IMR-90 (cell line): ENCODE measurements around the gene TRIM44. TPM values are rescaled to one million over a fixed set of nuclear protein-coding genes. Genes with fewer than 3 reads are reported as not detected.

Experiments
- ATAC-seq: fragments of 200-7000 bp; cut with Tn5 transposase; 2 replicates; pipeline ENCODE4 v1.9.1; 2020; ENCODE audit warnings: low read depth, mild to moderate bottlenecking, moderate library complexity
- BruUV-seq: library from RNA; stranded (reverse); fragments of 400-500 nt; replicated peaks from 2 replicates; lab custom pipeline; 2021; lab: Mats Ljungman, UMichigan
- CTCF ChIA-PET: fragments of 300-600 bp; formaldehyde crosslinking; extraction: SDS; loops from one replicate; lab custom pipeline; 2021; ENCODE audit warnings: antibody characterized with exemption; lab: Yijun Ruan, JAX
- POLR2A ChIA-PET: fragments of 300-600 bp; sonication (Branson Sonifier 250); formaldehyde crosslinking; loops from one replicate; lab custom pipeline; 2022; ENCODE audit warnings: antibody characterized with exemption; ENCODE audit not compliant: unreplicated experiment; lab: Charles Lee
- DNase-seq: peaks from one replicate; pipeline ENCODE4 v3.0.0; 2013
- H2AFZ ChIP-seq: replicated peaks from 2 replicates; pipeline ENCODE3; 2013; ENCODE audit warnings: low read length, mild to moderate bottlenecking; ENCODE audit not compliant: poor library complexity
- H2AK5ac ChIP-seq: 2 replicates; pipeline ENCODE4 v1.6.1; 2013; ENCODE audit warnings: low read depth, low read length, inconsistent platforms
- H2AK9ac ChIP-seq: replicated peaks from 2 replicates; pipeline ENCODE3; 2013; ENCODE audit warnings: mild to moderate bottlenecking, low read depth, low read length, moderate library complexity; ENCODE audit not compliant: poor library complexity
- H2BK120ac ChIP-seq: 2 replicates; pipeline ENCODE4 v1.6.1; 2013; ENCODE audit warnings: low read depth, low read length, inconsistent platforms
- H2BK15ac ChIP-seq: 3 replicates; pipeline ENCODE4 v1.6.1; 2013; ENCODE audit warnings: low read depth, low read length, inconsistent platforms
- H2BK20ac ChIP-seq: 2 replicates; pipeline ENCODE4 v1.6.1; 2013; ENCODE audit warnings: low read depth, mild to moderate bottlenecking, inconsistent platforms, low read length, moderate library complexity
- H2BK5ac ChIP-seq: 2 replicates; pipeline ENCODE4 v1.6.1; 2013; ENCODE audit warnings: mild to moderate bottlenecking, low read depth, low read length, inconsistent platforms; ENCODE audit not compliant: poor library complexity, severe bottlenecking
- H3K14ac ChIP-seq: replicated peaks from 2 replicates; pipeline ENCODE4 v1.6.1; 2013; ENCODE audit warnings: low read depth, low read length, inconsistent platforms
- H3K18ac ChIP-seq: 2 replicates; pipeline ENCODE4 v1.6.1; 2013; ENCODE audit warnings: low read depth, low read length, control low read depth
- H3K23ac ChIP-seq: 2 replicates; pipeline ENCODE4 v1.6.1; 2013; ENCODE audit warnings: low read depth, low read length, inconsistent platforms
- H3K27ac ChIP-seq: 2 replicates; pipeline ENCODE4 v1.5.1; 2013; ENCODE audit warnings: mild to moderate bottlenecking, control low read depth, low read length; ENCODE audit not compliant: insufficient read depth
- H3K27me3 ChIP-seq: 2 replicates; pipeline ENCODE4 v1.6.1; 2013; ENCODE audit warnings: low read length; ENCODE audit not compliant: control insufficient read depth, insufficient read depth
- H3K36me3 ChIP-seq: 2 replicates; pipeline ENCODE4 v1.6.1; 2013; ENCODE audit warnings: low read length, mixed read lengths; ENCODE audit not compliant: control insufficient read depth, insufficient read depth
- H3K4ac ChIP-seq: 2 replicates; pipeline ENCODE4 v1.6.1; 2013; ENCODE audit warnings: low read depth, low read length, inconsistent platforms
- H3K4me1 ChIP-seq: 2 replicates; pipeline ENCODE4 v1.6.1; 2013; ENCODE audit warnings: low read length, mixed read lengths; ENCODE audit not compliant: control insufficient read depth, insufficient read depth
- H3K4me2 ChIP-seq: 2 replicates; pipeline ENCODE4 v1.6.1; 2013; ENCODE audit warnings: low read depth, mild to moderate bottlenecking, control low read depth, low read length, moderate library complexity
- H3K4me3 ChIP-seq: 2 replicates; pipeline ENCODE4 v1.5.1; 2013; ENCODE audit warnings: low read depth, mild to moderate bottlenecking, control low read depth, low read length, moderate library complexity; ENCODE audit not compliant: insufficient read depth
- H3K56ac ChIP-seq: 2 replicates; pipeline ENCODE4 v1.6.1; 2013; ENCODE audit warnings: low read length, inconsistent platforms; ENCODE audit not compliant: insufficient read depth; ENCODE audit errors: extremely low read depth
- H3K79me1 ChIP-seq, 2 experiments: 2 replicates each; pipeline ENCODE4 v1.6.1; 2013; ENCODE audit warnings: low read length in 2 of 2, inconsistent platforms in 1 of 2, low read depth in 1 of 2
- H3K9ac ChIP-seq: 2 replicates; pipeline ENCODE4 v1.6.1; 2013; ENCODE audit warnings: low read depth, low read length, control low read depth
- H3K9me1 ChIP-seq: 2 replicates; pipeline ENCODE4 v1.6.1; 2013; ENCODE audit warnings: low read length, inconsistent platforms; ENCODE audit not compliant: insufficient read depth
- H3K9me3 ChIP-seq: 2 replicates; pipeline ENCODE4 v1.6.1; 2013; ENCODE audit warnings: low read length; ENCODE audit not compliant: control insufficient read depth, insufficient read depth
- H4K20me1 ChIP-seq: 2 replicates; pipeline ENCODE4 v1.6.1; 2013; ENCODE audit warnings: low read length, inconsistent platforms; ENCODE audit not compliant: insufficient read depth
- H4K5ac ChIP-seq: 2 replicates; pipeline ENCODE4 v1.6.1; 2013; ENCODE audit warnings: mild to moderate bottlenecking, low read depth, low read length, control low read depth
- H4K8ac ChIP-seq, 2 experiments: 2 replicates each; pipeline ENCODE4 v1.6.1; 2013; ENCODE audit warnings: low read depth in 2 of 2, low read length in 2 of 2, control low read depth in 1 of 2, inconsistent platforms in 1 of 2
- H4K91ac ChIP-seq: 2 replicates; pipeline ENCODE4 v1.6.1; 2013; ENCODE audit warnings: low read depth, low read length, inconsistent platforms; ENCODE audit not compliant: insufficient read depth
- BHLHE40 ChIP-seq: fragments of 150-350 bp; IDR thresholded peaks from 2 replicates; pipeline ENCODE4 v1.6.1; 2016; ENCODE audit warnings: mild to moderate bottlenecking, low read depth, low read length
- CEBPB ChIP-seq: IDR thresholded peaks from 2 replicates; pipeline ENCODE4 v1.6.1; 2012; ENCODE audit warnings: low read depth, low read length, improper control_type of control experiment
- CHD1 ChIP-seq: IDR thresholded peaks from 2 replicates; pipeline ENCODE4 v1.6.1; 2012; ENCODE audit warnings: low read depth, low read length, improper control_type of control experiment
- FOS ChIP-seq: fragments of 150-350 bp; IDR thresholded peaks from 2 replicates; pipeline ENCODE4 v1.6.1; 2016; ENCODE audit warnings: low read depth, low read length
- MAFK ChIP-seq: IDR thresholded peaks from 2 replicates; pipeline ENCODE4 v1.6.1; 2012; ENCODE audit warnings: low read depth, low read length, improper control_type of control experiment
- MAZ ChIP-seq: IDR thresholded peaks from 2 replicates; pipeline ENCODE4 v1.6.1; 2012; ENCODE audit warnings: low read depth, mild to moderate bottlenecking, low read length, improper control_type of control experiment, moderate library complexity, borderline replicate concordance
- MXI1 ChIP-seq: IDR thresholded peaks from 2 replicates; pipeline ENCODE4 v1.6.1; 2012; ENCODE audit warnings: low read depth, mild to moderate bottlenecking, low read length, moderate library complexity, borderline replicate concordance
- NFE2L2 ChIP-seq: fragments of 150-350 bp; IDR thresholded peaks from 2 replicates; pipeline ENCODE4 v1.6.1; 2016; ENCODE audit warnings: low read depth, mild to moderate bottlenecking, low read length
- POLR2A ChIP-seq: IDR thresholded peaks from 2 replicates; pipeline ENCODE4 v1.6.1; 2012; ENCODE audit warnings: mild to moderate bottlenecking, low read depth, low read length
- RCOR1 ChIP-seq: IDR thresholded peaks from 2 replicates; pipeline ENCODE4 v1.6.1; 2012; ENCODE audit warnings: mild to moderate bottlenecking, low read length, improper control_type of control experiment; ENCODE audit not compliant: insufficient replicate concordance
- RFX5 ChIP-seq: IDR thresholded peaks from 2 replicates; pipeline ENCODE4 v1.8.0; 2012; ENCODE audit warnings: low read depth, mild to moderate bottlenecking, low read length, moderate library complexity
- SMC3 ChIP-seq: fragments of 150-350 bp; IDR thresholded peaks from 2 replicates; pipeline ENCODE4 v1.6.1; 2016; ENCODE audit warnings: low read depth, mild to moderate bottlenecking, antibody characterized with exemption, low read length, moderate library complexity
- WGBS, 2 experiments: methylation state at CpG; one replicate each; pipeline versions ENCODE4 v1.1.5 to v1.1.7; 2013; ENCODE audit warnings: missing lambda C conversion rate in 2 of 2; ENCODE audit not compliant: insufficient read length in 1 of 2; ENCODE audit errors: extremely low coverage in 2 of 2; 5-methylcytosine and 5-hydroxymethylcytosine counted together
- dilution Hi-C: fragments of 300-500 bp; cut with HindIII; formaldehyde crosslinking; loops from one replicate; pipeline ENCODE4 v1.14.3; 2018; ENCODE audit warnings: low sequenced_read_pairs; ENCODE audit not compliant: unreplicated experiment
- in situ Hi-C: fragments of 300-500 bp; cut with MboI; formaldehyde crosslinking; loops from 3 replicates; pipeline ENCODE4 v1.14.3; 2019; ENCODE audit warnings: low sequenced_read_pairs, inconsistent platforms, mixed read lengths
- intact Hi-C: fragments of 100-400 bp; cut with micrococcal nuclease; formaldehyde crosslinking; loops from 2 replicates; pipeline ENCODE4 v1.10.0; 2022
- polyA plus RNA-seq, 3 experiments: library from polyadenylated mRNA; depleted of rRNA; stranded (reverse); fragments of >200 nt; gene quantifications; 2 replicates each; pipeline ENCODE4 v1.2.3, GENCODE V29; 2012; ENCODE audit warnings: low replicate concordance in 1 of 3
- total RNA-seq: library from RNA; depleted of rRNA; stranded (reverse); fragments of >200 nt; gene quantifications from 2 replicates; pipeline ENCODE4 v1.2.3, GENCODE V29; 2012
- TF ChIP-seq, protein P1 (sequence below): fragments of 150-350 bp; IDR thresholded peaks from 2 replicates; pipeline ENCODE4 v1.6.1; 2016; ENCODE audit warnings: low read depth, mild to moderate bottlenecking, low read length, moderate library complexity, borderline replicate concordance
- TF ChIP-seq, protein P2 (sequence below): fragments of 150-350 bp; IDR thresholded peaks from 2 replicates; pipeline ENCODE4 v1.6.1; 2017; ENCODE audit warnings: mild to moderate bottlenecking, antibody characterized with exemption, low read length, low read depth

TRIM44 gene
- total and polyA plus RNA-seq, 2 of the 4 experiments (the other 2 are of a cell fraction), result 50.7 to 104 TPM

DNA sequence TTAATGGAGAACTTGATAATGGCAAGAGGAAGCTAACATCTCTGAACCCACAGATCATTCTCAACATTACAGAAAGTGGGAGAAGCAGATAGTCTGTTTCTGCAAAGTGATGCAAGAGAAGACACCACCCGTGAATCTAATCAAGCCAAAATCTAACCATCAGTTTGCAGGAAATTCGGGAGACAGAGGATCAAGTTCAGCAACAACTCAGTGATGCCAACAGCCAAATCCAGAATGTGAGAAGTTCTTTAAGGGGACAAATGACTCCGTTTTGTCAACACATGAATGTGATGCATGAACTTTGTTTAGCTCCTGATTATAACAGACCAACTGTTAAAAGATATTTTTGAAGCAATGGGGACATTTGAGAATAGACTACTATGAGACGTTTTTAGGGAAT, 186.0 kb downstream of the TRIM44 start:
- POLR2A ChIA-PET, result no interaction called here
- peaks cover 40% of the 10 kb centered on the region for H3K27me3 ChIP-seq

More for the DNA sequence above, 186.0 kb downstream of the TRIM44 start:
- ATAC-seq (no peak), DNase-seq (no peak)
- H2AFZ ChIP-seq, result no peak overlapping the region
- H3K23ac ChIP-seq, result no peak overlapping the region
- dilution Hi-C loops (no loop called here), in situ Hi-C loops (no loop called here), intact Hi-C loops (loop anchor here (5.0 kb wide), 1 partner anchor 74 kb away; no protein-coding TSS in a partner anchor)
- no peak overlapping the region for H2BK120ac ChIP-seq
- H4K8ac ChIP-seq, result no peak overlapping the region
- no peak overlapping the region for H4K91ac ChIP-seq
- CTCF ChIA-PET, result interaction anchor here (0.7 kb wide), 1 partner anchor 131 kb away, joined by 3 read pairs; no protein-coding TSS in a partner anchor
- no peak overlapping the region for H3K4ac ChIP-seq
- H3K14ac ChIP-seq, result no peak overlapping the region
- H3K9me1 ChIP-seq, result no peaks in the 10 kb centered on the region
- no peaks in the 10 kb centered on the region for H3K9me3 ChIP-seq
- no peaks in the 10 kb centered on the region for H4K20me1 ChIP-seq
- BruUV-seq, result no TSS peak
- H3K9ac ChIP-seq, result no peak overlapping the region
- no peak for TF ChIP-seq MAZ
- TF ChIP-seq SMC3, result no peak
- TF ChIP-seq, protein P1, sequence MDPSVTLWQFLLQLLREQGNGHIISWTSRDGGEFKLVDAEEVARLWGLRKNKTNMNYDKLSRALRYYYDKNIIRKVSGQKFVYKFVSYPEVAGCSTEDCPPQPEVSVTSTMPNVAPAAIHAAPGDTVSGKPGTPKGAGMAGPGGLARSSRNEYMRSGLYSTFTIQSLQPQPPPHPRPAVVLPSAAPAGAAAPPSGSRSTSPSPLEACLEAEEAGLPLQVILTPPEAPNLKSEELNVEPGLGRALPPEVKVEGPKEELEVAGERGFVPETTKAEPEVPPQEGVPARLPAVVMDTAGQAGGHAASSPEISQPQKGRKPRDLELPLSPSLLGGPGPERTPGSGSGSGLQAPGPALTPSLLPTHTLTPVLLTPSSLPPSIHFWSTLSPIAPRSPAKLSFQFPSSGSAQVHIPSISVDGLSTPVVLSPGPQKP, result no peak
- no peak for TF ChIP-seq POLR2A
- TF ChIP-seq BHLHE40, result no peak
- no peak for TF ChIP-seq MAFK
- TF ChIP-seq NFE2L2, result no peak
- TF ChIP-seq CEBPB, result no peak
- TF ChIP-seq MXI1, result no peak
- no peak for TF ChIP-seq CHD1
- no peak for TF ChIP-seq RFX5
- TF ChIP-seq RCOR1, result no peak
- TF ChIP-seq, protein P2, sequence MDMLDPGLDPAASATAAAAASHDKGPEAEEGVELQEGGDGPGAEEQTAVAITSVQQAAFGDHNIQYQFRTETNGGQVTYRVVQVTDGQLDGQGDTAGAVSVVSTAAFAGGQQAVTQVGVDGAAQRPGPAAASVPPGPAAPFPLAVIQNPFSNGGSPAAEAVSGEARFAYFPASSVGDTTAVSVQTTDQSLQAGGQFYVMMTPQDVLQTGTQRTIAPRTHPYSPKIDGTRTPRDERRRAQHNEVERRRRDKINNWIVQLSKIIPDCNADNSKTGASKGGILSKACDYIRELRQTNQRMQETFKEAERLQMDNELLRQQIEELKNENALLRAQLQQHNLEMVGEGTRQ, result no peak
- TF ChIP-seq FOS, result no peak
- H3K79me1 ChIP-seq, result no peaks in the 10 kb centered on the region
- no peak overlapping the region for H2BK15ac ChIP-seq
- H3K27ac ChIP-seq, result no peak overlapping the region
- no peaks in the 10 kb centered on the region for H3K36me3 ChIP-seq
- no peak overlapping the region for H3K4me3 ChIP-seq
- no peak overlapping the region for H3K18ac ChIP-seq
- no peak overlapping the region for H2BK5ac ChIP-seq
- WGBS, 2 experiments, result no CpG with 5 or more reads among the region's 4 CpGs
- no peak overlapping the region for H2AK9ac ChIP-seq
- H3K4me2 ChIP-seq, result no peak overlapping the region
- H4K5ac ChIP-seq, result no peak overlapping the region
- H2AK5ac ChIP-seq, result no peak overlapping the region
- H3K4me1 ChIP-seq, result no peaks in the 10 kb centered on the region
- no peak overlapping the region for H2BK20ac ChIP-seq
- no peak overlapping the region for H3K56ac ChIP-seq
